Smooth muscle cell of the brain vasculature (primary cell): ENCODE results near the gene GALNT18.

Experiments
- DNase-seq: peaks from one replicate; pipeline ENCODE4 v3.0.0-alpha.2; 2012; ENCODE audit warnings: low read depth, low spot score

GALNT18 gene

GRCh38 chr11:11624926-11625325 is 3.1 kb upstream of the GALNT18 start:
- no peak for DNase-seq

GRCh38 chr11:11624204-11624603 is 2.4 kb upstream of the GALNT18 start:
- DNase-seq, result no peak

- no peak for DNase-seq
These were observed 967 bp upstream of the GALNT18 start for GRCh38 chr11:11622772-11623171.

- no peak for DNase-seq
These were observed 518 bp upstream of the GALNT18 start for GRCh38 chr11:11622340-11622706.

- DNase-seq, result no peak
These were observed 758 bp downstream of the GALNT18 start for GRCh38 chr11:11620921-11621572.

GRCh38 chr11:11620173-11620920 is 1.5 kb downstream of the GALNT18 start:
- DNase-seq, result no peak

GRCh38 chr11:11618973-11619435 is 2.8 kb downstream of the GALNT18 start:
- no peak for DNase-seq

- DNase-seq, result no peak
These were observed 6.7 kb downstream of the GALNT18 start for GRCh38 chr11:11615086-11615485.

- no peak for DNase-seq
These were observed 9.4 kb downstream of the GALNT18 start for GRCh38 chr11:11612439-11612838.

- DNase-seq, result no peak
These were observed 10.4 kb downstream of the GALNT18 start for GRCh38 chr11:11611381-11611780.

- DNase-seq, result no peak
These were observed 13.0 kb downstream of the GALNT18 start for GRCh38 chr11:11608783-11609232.

GRCh38 chr11:11607772-11608171 is 14.0 kb downstream of the GALNT18 start:
- no peak for DNase-seq

- no peak for DNase-seq
These were observed 15.9 kb downstream of the GALNT18 start for GRCh38 chr11:11605821-11606450.

- no peak for DNase-seq
These were observed 16.6 kb downstream of the GALNT18 start for GRCh38 chr11:11605181-11605580.

GRCh38 chr11:11604370-11604990 is 17.3 kb downstream of the GALNT18 start:
- DNase-seq, result no peak

GRCh38 chr11:11602011-11602410 is 19.8 kb downstream of the GALNT18 start:
- no peak for DNase-seq

GRCh38 chr11:11600288-11600687 is 21.5 kb downstream of the GALNT18 start:
- DNase-seq, result no peak

- no peak for DNase-seq
These were observed 23.6 kb downstream of the GALNT18 start for GRCh38 chr11:11598243-11598642.

- DNase-seq, result no peak
These were observed 27.6 kb downstream of the GALNT18 start for GRCh38 chr11:11594162-11594561.

- no peak for DNase-seq
These were observed 29.6 kb downstream of the GALNT18 start for GRCh38 chr11:11592146-11592684.

GRCh38 chr11:11589437-11589836 is 32.4 kb downstream of the GALNT18 start:
- no peak for DNase-seq

GRCh38 chr11:11588891-11589290 is 32.9 kb downstream of the GALNT18 start:
- no peak for DNase-seq
